ENCODE measurements around the gene DGKB.

DGKB gene

DNA sequence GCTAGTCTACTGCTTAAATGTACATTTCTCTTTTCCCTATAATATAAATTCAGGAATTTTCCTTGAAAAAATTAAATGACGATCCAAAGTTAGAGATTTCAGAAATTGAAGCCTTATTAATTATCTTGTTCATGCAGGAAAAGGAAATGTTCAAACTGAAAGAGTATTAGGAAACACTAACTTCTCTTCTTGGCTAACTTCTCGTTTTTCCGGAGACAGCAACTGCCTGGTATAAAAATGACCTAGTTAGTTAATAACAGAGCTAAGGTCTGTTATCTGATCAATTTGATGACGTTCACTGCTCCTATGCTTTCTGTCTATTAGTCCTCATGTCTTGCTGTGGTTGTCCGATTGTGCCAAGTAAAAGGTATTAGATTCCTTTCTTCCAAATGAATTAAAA is 212.5 kb downstream of the DGKB start:
- no peaks in the 10 kb centered on the region for H3K9me3 ChIP-seq (ENCODE audit: severe bottlenecking)
- H3K4me3 ChIP-seq (ENCODE audit: severe bottlenecking) = no peak overlapping the region
- no peaks in the 10 kb centered on the region for H3K4me1 ChIP-seq (ENCODE audit: insufficient read depth, poor library complexity, severe bottlenecking)
- H3K36me3 ChIP-seq (ENCODE audit: low read depth) = no peaks in the 10 kb centered on the region
- no peaks in the 10 kb centered on the region for H3K27me3 ChIP-seq (ENCODE audit: insufficient read depth, poor library complexity, severe bottlenecking)
- H3K27ac ChIP-seq (ENCODE audit: poor library complexity, severe bottlenecking) = no peak overlapping the region
- TF ChIP-seq, protein P1, sequence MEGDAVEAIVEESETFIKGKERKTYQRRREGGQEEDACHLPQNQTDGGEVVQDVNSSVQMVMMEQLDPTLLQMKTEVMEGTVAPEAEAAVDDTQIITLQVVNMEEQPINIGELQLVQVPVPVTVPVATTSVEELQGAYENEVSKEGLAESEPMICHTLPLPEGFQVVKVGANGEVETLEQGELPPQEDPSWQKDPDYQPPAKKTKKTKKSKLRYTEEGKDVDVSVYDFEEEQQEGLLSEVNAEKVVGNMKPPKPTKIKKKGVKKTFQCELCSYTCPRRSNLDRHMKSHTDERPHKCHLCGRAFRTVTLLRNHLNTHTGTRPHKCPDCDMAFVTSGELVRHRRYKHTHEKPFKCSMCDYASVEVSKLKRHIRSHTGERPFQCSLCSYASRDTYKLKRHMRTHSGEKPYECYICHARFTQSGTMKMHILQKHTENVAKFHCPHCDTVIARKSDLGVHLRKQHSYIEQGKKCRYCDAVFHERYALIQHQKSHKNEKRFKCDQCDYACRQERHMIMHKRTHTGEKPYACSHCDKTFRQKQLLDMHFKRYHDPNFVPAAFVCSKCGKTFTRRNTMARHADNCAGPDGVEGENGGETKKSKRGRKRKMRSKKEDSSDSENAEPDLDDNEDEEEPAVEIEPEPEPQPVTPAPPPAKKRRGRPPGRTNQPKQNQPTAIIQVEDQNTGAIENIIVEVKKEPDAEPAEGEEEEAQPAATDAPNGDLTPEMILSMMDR (IDR thresholded peaks at IDR 0.05; ENCODE audit: poor library complexity, severe bottlenecking) = no peak
- DNase-seq (ENCODE audit: low spot score) (no peak), ATAC-seq (ENCODE audit: low read depth) (no peak)

DNA sequence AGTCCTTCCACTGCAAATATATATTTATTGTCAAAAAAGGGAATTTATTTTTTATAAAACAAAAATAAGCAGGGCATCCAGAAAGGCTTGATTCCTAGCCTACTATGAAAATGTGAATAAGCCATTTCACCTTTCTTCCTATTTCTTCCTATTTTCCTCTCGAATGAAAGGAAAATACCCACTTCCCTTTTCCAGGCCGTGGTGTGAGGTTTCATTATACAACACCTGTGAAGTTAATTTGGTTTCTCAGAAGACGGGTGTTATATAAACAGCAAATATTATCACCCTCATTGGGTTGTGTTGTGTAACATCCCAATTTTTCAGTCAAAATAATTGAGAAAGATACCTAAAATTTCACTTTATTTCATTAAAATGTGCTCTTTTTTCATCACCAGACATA is 214.3 kb downstream of the DGKB start:
- Histone ChIP-seq H3K27ac (ENCODE audit: poor library complexity, severe bottlenecking) (no peak overlapping the region), H3K4me1 (ENCODE audit: insufficient read depth, poor library complexity, severe bottlenecking) (no peaks in the 10 kb centered on the region)

DNA sequence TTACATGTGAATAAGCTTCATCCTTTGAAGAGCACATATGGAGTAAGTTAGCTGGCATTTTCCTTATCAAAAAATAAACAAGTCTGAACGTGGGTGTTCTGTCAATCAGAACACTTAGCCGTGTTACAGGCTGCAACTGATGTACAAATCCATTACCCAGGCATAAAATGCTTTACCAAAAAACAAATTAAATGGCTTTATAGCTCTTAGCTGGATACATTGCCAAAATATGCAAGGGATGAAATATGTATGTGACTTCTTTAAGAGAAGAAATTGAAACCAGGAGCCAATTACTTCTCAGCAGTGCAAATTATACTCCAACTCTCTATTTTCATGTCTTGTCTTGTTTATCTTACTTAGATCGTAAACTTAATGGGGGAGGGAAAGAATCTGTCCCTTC is 214.8 kb downstream of the DGKB start:
- Histone ChIP-seq H3K4me1 (ENCODE audit: insufficient read depth, poor library complexity, severe bottlenecking) (no peaks in the 10 kb centered on the region), H3K4me3 (ENCODE audit: severe bottlenecking) (no peak overlapping the region), H3K27me3 (ENCODE audit: insufficient read depth, poor library complexity, severe bottlenecking) (no peaks in the 10 kb centered on the region), H3K9me3 (ENCODE audit: severe bottlenecking) (no peaks in the 10 kb centered on the region), H3K27ac (ENCODE audit: poor library complexity, severe bottlenecking) (no peak overlapping the region), H3K36me3 (ENCODE audit: low read depth) (no peaks in the 10 kb centered on the region)
- DNase-seq (ENCODE audit: low spot score) (no peak), ATAC-seq (ENCODE audit: low read depth) (no peak)
- TF ChIP-seq, protein P1 (IDR thresholded peaks at IDR 0.05; ENCODE audit: poor library complexity, severe bottlenecking) = no peak

More for the DNA sequence above, 214.3 kb downstream of the DGKB start:
- TF ChIP-seq, protein P1 (IDR thresholded peaks at IDR 0.05; ENCODE audit: poor library complexity, severe bottlenecking) = no peak
- H3K9me3 ChIP-seq (ENCODE audit: severe bottlenecking) = no peaks in the 10 kb centered on the region
- ATAC-seq (ENCODE audit: low read depth) (no peak), DNase-seq (ENCODE audit: low spot score) (no peak)
- no peak overlapping the region for H3K4me3 ChIP-seq (ENCODE audit: severe bottlenecking)
- no peaks in the 10 kb centered on the region for H3K36me3 ChIP-seq (ENCODE audit: low read depth)
- no peaks in the 10 kb centered on the region for H3K27me3 ChIP-seq (ENCODE audit: insufficient read depth, poor library complexity, severe bottlenecking)

DNA sequence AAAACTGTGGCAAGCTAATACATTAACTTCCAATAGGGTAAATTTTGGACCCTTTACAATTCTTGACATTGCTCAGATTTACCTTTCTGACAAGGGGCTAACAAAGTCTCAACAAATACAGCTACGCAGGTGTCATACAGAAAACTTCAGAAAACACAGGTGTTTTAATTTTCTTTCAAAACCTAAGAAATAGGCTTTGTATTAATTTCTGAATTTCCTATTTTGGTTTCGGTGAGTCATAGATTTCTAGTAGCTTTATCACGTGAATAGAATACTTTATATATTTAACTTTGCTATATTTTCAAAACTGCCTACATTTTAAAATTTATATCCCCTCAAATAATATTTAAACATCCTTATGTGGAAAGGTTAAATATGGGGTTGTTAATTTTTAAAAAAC is 215.3 kb downstream of the DGKB start:
- ATAC-seq (ENCODE audit: low read depth) = no peak
- no peaks in the 10 kb centered on the region for H3K9me3 ChIP-seq (ENCODE audit: severe bottlenecking)
- H3K36me3 ChIP-seq (ENCODE audit: low read depth) = no peaks in the 10 kb centered on the region
- H3K27ac ChIP-seq (ENCODE audit: poor library complexity, severe bottlenecking) = no peak overlapping the region
- TF ChIP-seq, protein P1 (IDR thresholded peaks at IDR 0.05; ENCODE audit: poor library complexity, severe bottlenecking) = no peak
- no peak for DNase-seq (ENCODE audit: low spot score)
- no peaks in the 10 kb centered on the region for H3K27me3 ChIP-seq (ENCODE audit: insufficient read depth, poor library complexity, severe bottlenecking)
- no peaks in the 10 kb centered on the region for H3K4me1 ChIP-seq (ENCODE audit: insufficient read depth, poor library complexity, severe bottlenecking)
- no peak overlapping the region for H3K4me3 ChIP-seq (ENCODE audit: severe bottlenecking)

DNA sequence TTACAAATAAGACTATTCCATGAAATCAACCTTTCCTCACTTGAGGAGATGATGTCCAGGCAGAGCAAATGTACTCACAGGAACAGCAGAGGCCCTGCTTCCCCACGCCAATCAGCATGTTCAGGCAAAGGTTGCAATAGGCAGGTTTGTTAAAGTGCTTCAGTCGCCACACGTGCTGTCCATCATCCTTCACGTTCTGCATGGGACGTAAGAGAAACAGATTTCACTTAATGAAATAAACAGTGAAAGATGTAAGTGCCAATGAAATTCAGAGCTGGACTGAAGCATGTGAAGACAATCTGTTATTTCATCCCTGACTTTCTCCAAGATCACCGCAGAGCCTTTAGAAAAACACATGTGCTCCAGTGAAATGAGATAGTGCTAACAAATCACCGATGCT is 217.4 kb downstream of the DGKB start:
- TF ChIP-seq, protein P1 (IDR thresholded peaks at IDR 0.05; ENCODE audit: poor library complexity, severe bottlenecking) = no peak
- H3K9me3 ChIP-seq (ENCODE audit: severe bottlenecking) = no peaks in the 10 kb centered on the region
- DNase-seq (ENCODE audit: low spot score) (no peak), ATAC-seq (ENCODE audit: low read depth) (no peak)
- H3K36me3 ChIP-seq (ENCODE audit: low read depth) = no peaks in the 10 kb centered on the region
- no peaks in the 10 kb centered on the region for H3K27me3 ChIP-seq (ENCODE audit: insufficient read depth, poor library complexity, severe bottlenecking)
- no peaks in the 10 kb centered on the region for H3K4me1 ChIP-seq (ENCODE audit: insufficient read depth, poor library complexity, severe bottlenecking)
- H3K27ac ChIP-seq (ENCODE audit: poor library complexity, severe bottlenecking) = no peak overlapping the region
- H3K4me3 ChIP-seq (ENCODE audit: severe bottlenecking) = no peak overlapping the region

Data from RWPE2 (cell line).